Measurements from ENCODE around the gene STAU1. TPM values are rescaled to one million over a fixed set of nuclear protein-coding genes. Genes with fewer than 3 reads are reported as not detected.

The STAU1 gene
- total and polyA plus RNA-seq, 2 donors (not counting 1 experiment from before 2014, with no cell fraction given): 48.1 to 79.8 TPM

GRCh38 chr20:49181265-49181877 lies 6.8 kb downstream of the STAU1 start:
- peaks cover 2% of the 10 kb centered on the region for H3K4me1 ChIP-seq (ENCODE audit: control insufficient read depth, extremely low read depth, insufficient read depth, low read length)
- no peak overlapping the region for H3K9ac ChIP-seq (ENCODE audit: insufficient read depth, low read length)
- DNase-seq (ENCODE audit: low read depth in 2 of 2): no peak
- H3K36me3 ChIP-seq (ENCODE audit: control insufficient read depth, insufficient read depth, low read length): no peaks in the 10 kb centered on the region
- H4K20me1 ChIP-seq (ENCODE audit: control insufficient read depth, extremely low read depth, insufficient read depth, low read length): peaks cover 5% of the 10 kb centered on the region
- TF ChIP-seq CTCF (conservative IDR thresholded peaks at IDR 0.05 in 1 of 2, IDR thresholded peaks at IDR 0.05 in 1 of 2; ENCODE audit: low read depth in 1 of 2, low read length in 2 of 2): no peak
- TF ChIP-seq EZH2 (IDR thresholded peaks at IDR 0.05; ENCODE audit: low read length, missing control alignments): no peak
- no peak overlapping the region for H3K4me2 ChIP-seq (ENCODE audit: extremely low read depth, insufficient read depth, low read length)
- no peak overlapping the region for H3K4me3 ChIP-seq (replicated peaks in 1 of 4; ENCODE audit: control extremely low read depth in 1 of 4, insufficient read depth in 1 of 4, low read depth in 3 of 4, low read length in 4 of 4)
- no peaks in the 10 kb centered on the region for H3K9me3 ChIP-seq (ENCODE audit: control insufficient read depth, insufficient read depth, low read depth, low read length)
- H2AFZ ChIP-seq (ENCODE audit: low read length): no peak overlapping the region
- no peaks in the 10 kb centered on the region for H3K27me3 ChIP-seq (ENCODE audit: control insufficient read depth, insufficient read depth, low read length)
- peaks cover 80% of the 10 kb centered on the region for H3K79me2 ChIP-seq (ENCODE audit: control insufficient read depth, insufficient read depth, low read length)
- H3K27ac ChIP-seq (ENCODE audit: insufficient read depth, low read length): no peak overlapping the region

GRCh38 chr20:49179368-49180277 lies 8.5 kb downstream of the STAU1 start:
- no peak overlapping the region for H3K4me2 ChIP-seq (ENCODE audit: extremely low read depth, insufficient read depth, low read length)
- H2AFZ ChIP-seq (ENCODE audit: low read length): no peak overlapping the region
- H3K4me3 ChIP-seq (replicated peaks in 1 of 4; ENCODE audit: control extremely low read depth in 1 of 4, insufficient read depth in 1 of 4, low read depth in 3 of 4, low read length in 4 of 4): no peak overlapping the region
- no peaks in the 10 kb centered on the region for H3K27me3 ChIP-seq (ENCODE audit: control insufficient read depth, insufficient read depth, low read length)
- peaks cover 2% of the 10 kb centered on the region for H3K4me1 ChIP-seq (ENCODE audit: control insufficient read depth, extremely low read depth, insufficient read depth, low read length)
- H3K27ac ChIP-seq (ENCODE audit: insufficient read depth, low read length): no peak overlapping the region
- no peak for DNase-seq (ENCODE audit: low read depth in 2 of 2)
- peaks cover 67% of the 10 kb centered on the region for H3K79me2 ChIP-seq (ENCODE audit: control insufficient read depth, insufficient read depth, low read length)
- H3K9ac ChIP-seq (ENCODE audit: insufficient read depth, low read length): no peak overlapping the region
- no peaks in the 10 kb centered on the region for H3K9me3 ChIP-seq (ENCODE audit: control insufficient read depth, insufficient read depth, low read depth, low read length)
- H4K20me1 ChIP-seq (ENCODE audit: control insufficient read depth, extremely low read depth, insufficient read depth, low read length): peaks cover 5% of the 10 kb centered on the region
- no peaks in the 10 kb centered on the region for H3K36me3 ChIP-seq (ENCODE audit: control insufficient read depth, insufficient read depth, low read length)
- no peak for TF ChIP-seq EZH2 (IDR thresholded peaks at IDR 0.05; ENCODE audit: low read length, missing control alignments)
- TF ChIP-seq CTCF (conservative IDR thresholded peaks at IDR 0.05 in 1 of 2, IDR thresholded peaks at IDR 0.05 in 1 of 2; ENCODE audit: low read depth in 1 of 2, low read length in 2 of 2): no peak

- no peaks in the 10 kb centered on the region for H3K27me3 ChIP-seq (ENCODE audit: control insufficient read depth, insufficient read depth, low read length)
- TF ChIP-seq EZH2 (IDR thresholded peaks at IDR 0.05; ENCODE audit: low read length, missing control alignments) (no peak), CTCF (conservative IDR thresholded peaks at IDR 0.05 in 1 of 2, IDR thresholded peaks at IDR 0.05 in 1 of 2; ENCODE audit: low read depth in 1 of 2, low read length in 2 of 2) (no peak)
- H3K79me2 ChIP-seq (ENCODE audit: control insufficient read depth, insufficient read depth, low read length): peaks cover 41% of the 10 kb centered on the region
- DNase-seq (ENCODE audit: low read depth in 2 of 2): no peak
- H3K36me3 ChIP-seq (ENCODE audit: control insufficient read depth, insufficient read depth, low read length): no peaks in the 10 kb centered on the region
- H3K27ac ChIP-seq (ENCODE audit: insufficient read depth, low read length): no peak overlapping the region
- H4K20me1 ChIP-seq (ENCODE audit: control insufficient read depth, extremely low read depth, insufficient read depth, low read length): no peaks in the 10 kb centered on the region
- no peak overlapping the region for H3K4me2 ChIP-seq (ENCODE audit: extremely low read depth, insufficient read depth, low read length)
- H3K4me3 ChIP-seq (replicated peaks in 1 of 4; ENCODE audit: control extremely low read depth in 1 of 4, insufficient read depth in 1 of 4, low read depth in 3 of 4, low read length in 4 of 4): no peak overlapping the region
- no peaks in the 10 kb centered on the region for H3K4me1 ChIP-seq (ENCODE audit: control insufficient read depth, extremely low read depth, insufficient read depth, low read length)
- H2AFZ ChIP-seq (ENCODE audit: low read length): no peak overlapping the region
- no peaks in the 10 kb centered on the region for H3K9me3 ChIP-seq (ENCODE audit: control insufficient read depth, insufficient read depth, low read depth, low read length)
- H3K9ac ChIP-seq (ENCODE audit: insufficient read depth, low read length): no peak overlapping the region
Measured at GRCh38 chr20:49174183-49174582, 14.0 kb downstream of the STAU1 start.

Measured in fibroblast of lung (primary cell).